Tibial nerve (tissue), 3 donors: ENCODE data around the gene FBXO21.

Source experiments
- POLR2A ChIP-seq, 2 donors: fragments of 450-650 bp; IDR thresholded peaks; one replicate each; pipeline ENCODE4 v1.6.1; 2017; ENCODE audit warnings: antibody characterized with exemption in 2 of 2, mild to moderate bottlenecking in 2 of 2, moderate library complexity in 2 of 2
- TF ChIP-seq, protein P1 (sequence below), 5 experiments: fragments of 200-600 bp in 3 of 5; fragments of 450-650 bp in 2 of 5; sonication (generic) in 3 of 5; IDR thresholded peaks; one replicate each; pipeline ENCODE4 v1.5.1; 2016 to 2019; ENCODE audit warnings: antibody characterized with exemption in 5 of 5, mild to moderate bottlenecking in 3 of 5, moderate library complexity in 2 of 5

DNA sequence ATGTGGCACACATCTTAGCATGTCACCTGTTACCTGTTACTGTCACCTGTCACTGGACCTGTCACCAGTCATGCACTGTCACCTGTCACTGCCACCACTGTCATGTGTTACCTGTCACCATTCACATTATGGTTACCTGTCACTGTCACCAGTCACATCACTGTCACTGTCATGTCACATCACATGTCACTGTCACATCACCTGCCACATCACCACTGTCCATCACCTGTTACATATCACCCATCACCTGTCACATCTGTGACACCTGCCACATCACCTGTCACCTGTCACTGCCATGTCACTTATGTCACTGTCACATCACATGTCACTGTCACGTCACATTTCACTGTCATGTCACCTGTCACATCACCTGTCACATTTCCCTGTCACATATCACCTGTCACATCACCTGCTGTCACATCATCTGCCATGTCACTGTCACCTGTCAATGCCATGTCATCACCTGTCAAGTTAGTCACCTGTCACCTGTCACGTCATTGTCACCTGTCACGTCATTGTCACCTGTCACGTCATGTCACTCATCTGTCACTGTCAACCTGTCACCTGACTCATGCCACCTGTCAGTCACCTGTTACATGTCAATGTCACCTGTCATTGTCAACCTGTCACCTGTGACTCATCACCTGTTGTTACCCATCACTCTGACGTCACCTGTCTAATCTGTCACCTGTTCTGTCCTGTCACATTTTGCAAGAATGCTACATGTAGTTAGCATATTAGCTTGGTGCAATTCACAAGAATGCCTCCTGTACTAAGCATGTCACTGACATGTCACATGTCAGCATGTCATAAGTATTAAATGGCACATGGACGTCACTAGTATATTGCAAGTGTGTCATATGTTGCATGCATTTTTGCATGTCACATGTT is 62.1 kb downstream of the FBXO21 start:
- TF ChIP-seq POLR2A (IDR thresholded peaks at IDR 0.05): no peak
- TF ChIP-seq, protein P1, sequence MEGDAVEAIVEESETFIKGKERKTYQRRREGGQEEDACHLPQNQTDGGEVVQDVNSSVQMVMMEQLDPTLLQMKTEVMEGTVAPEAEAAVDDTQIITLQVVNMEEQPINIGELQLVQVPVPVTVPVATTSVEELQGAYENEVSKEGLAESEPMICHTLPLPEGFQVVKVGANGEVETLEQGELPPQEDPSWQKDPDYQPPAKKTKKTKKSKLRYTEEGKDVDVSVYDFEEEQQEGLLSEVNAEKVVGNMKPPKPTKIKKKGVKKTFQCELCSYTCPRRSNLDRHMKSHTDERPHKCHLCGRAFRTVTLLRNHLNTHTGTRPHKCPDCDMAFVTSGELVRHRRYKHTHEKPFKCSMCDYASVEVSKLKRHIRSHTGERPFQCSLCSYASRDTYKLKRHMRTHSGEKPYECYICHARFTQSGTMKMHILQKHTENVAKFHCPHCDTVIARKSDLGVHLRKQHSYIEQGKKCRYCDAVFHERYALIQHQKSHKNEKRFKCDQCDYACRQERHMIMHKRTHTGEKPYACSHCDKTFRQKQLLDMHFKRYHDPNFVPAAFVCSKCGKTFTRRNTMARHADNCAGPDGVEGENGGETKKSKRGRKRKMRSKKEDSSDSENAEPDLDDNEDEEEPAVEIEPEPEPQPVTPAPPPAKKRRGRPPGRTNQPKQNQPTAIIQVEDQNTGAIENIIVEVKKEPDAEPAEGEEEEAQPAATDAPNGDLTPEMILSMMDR (IDR thresholded peaks at IDR 0.05): no peak
